NT2/D1 (cell line): ENCODE results near the gene SYNGR1.

Experiments used
- YY1 ChIP-seq: IDR thresholded peaks from 2 replicates; pipeline ENCODE4 v1.6.1; 2011; ENCODE audit not compliant: insufficient read length, insufficient read depth
- ZNF274 ChIP-seq: IDR thresholded peaks from 2 replicates; pipeline ENCODE4 v1.6.1; 2011; ENCODE audit warnings: mild to moderate bottlenecking, low read depth, low read length

DNA sequence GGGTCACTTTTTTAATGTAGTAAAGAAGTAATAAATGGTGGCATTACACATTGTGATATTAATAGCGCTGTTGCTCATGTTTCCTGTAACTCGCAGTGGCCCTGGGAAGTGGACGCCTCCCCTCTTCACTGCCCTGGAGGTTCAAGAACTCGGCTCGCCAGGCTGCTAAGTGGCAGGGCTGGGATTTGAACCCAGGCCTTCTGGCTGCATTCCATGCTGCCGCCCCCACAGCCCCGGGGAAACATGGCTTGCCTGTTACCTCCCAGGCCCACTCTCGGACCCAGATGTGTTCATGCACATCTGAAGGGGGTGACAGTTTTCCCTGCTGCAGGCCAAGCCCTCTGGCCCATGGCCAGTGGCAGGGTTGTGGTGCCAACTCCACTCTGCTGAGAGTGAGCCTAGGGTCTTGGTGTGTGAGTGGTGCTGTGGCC lies 82.0 kb downstream of the SYNGR1 start:
- TF ChIP-seq ZNF274 (no peak), YY1 (no peak)
